ENCODE measurements around the gene TUBGCP3.

TUBGCP3 gene

GRCh38 chr13:112450118-112450903 lies 137.6 kb downstream of the TUBGCP3 start:
- Histone ChIP-seq H3K9me3 (ENCODE audit: insufficient read depth, low read depth, low read length) (no peaks in the 10 kb centered on the region), H3K4me1 (ENCODE audit: insufficient read depth, low read length) (no peaks in the 10 kb centered on the region), H3K4me3 (ENCODE audit: low read length) (no peak overlapping the region), H3K27me3 (ENCODE audit: insufficient read depth, low read length) (no peaks in the 10 kb centered on the region), H3K36me3 (ENCODE audit: insufficient read depth, low read length) (no peaks in the 10 kb centered on the region), H3K27ac (ENCODE audit: low read depth, low read length) (no peak overlapping the region), H3K9ac (ENCODE audit: low read depth, low read length) (no peak overlapping the region)
- 94% methylated on average over 21 of the region's 23 CpGs for WGBS

DNA sequence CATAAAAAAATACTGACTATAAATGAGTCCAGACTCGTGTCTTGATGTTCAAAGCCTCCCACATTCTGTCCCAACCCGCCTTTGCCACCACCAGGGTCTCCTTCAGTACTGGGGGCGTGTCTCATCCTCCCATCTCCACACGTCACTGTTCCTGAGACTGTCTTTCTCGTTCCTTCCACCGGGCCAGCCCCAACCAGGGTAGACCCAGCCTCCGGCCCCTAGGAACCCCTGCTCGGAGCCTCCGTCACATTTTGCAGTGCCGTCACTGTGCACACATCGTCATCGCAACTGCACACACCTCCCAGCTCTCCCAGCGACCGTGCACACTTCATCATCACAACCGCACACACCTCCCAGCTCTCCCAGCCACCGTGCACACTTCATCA lies 138.4 kb downstream of the TUBGCP3 start:
- peaks cover 6% of the 10 kb centered on the region for H3K27me3 ChIP-seq (ENCODE audit: insufficient read depth, low read length)
- WGBS, result 91% methylated on average over 16 of the region's 16 CpGs
- H3K9me3 ChIP-seq (ENCODE audit: insufficient read depth, low read depth, low read length), result no peaks in the 10 kb centered on the region
- H3K27ac ChIP-seq (ENCODE audit: low read depth, low read length), result no peak overlapping the region
- no peaks in the 10 kb centered on the region for H3K36me3 ChIP-seq (ENCODE audit: insufficient read depth, low read length)
- H3K4me3 ChIP-seq (ENCODE audit: low read length), result no peak overlapping the region
- no peak overlapping the region for H3K9ac ChIP-seq (ENCODE audit: low read depth, low read length)
- H3K4me1 ChIP-seq (ENCODE audit: insufficient read depth, low read length), result no peaks in the 10 kb centered on the region

GRCh38 chr13:112448621-112449544 lies 139.1 kb downstream of the TUBGCP3 start:
- H3K27ac ChIP-seq (ENCODE audit: low read depth, low read length), result no peak overlapping the region
- no peaks in the 10 kb centered on the region for H3K36me3 ChIP-seq (ENCODE audit: insufficient read depth, low read length)
- no peaks in the 10 kb centered on the region for H3K4me1 ChIP-seq (ENCODE audit: insufficient read depth, low read length)
- no peaks in the 10 kb centered on the region for H3K9me3 ChIP-seq (ENCODE audit: insufficient read depth, low read depth, low read length)
- 89% methylated on average over 20 of the region's 20 CpGs for WGBS
- peaks cover 6% of the 10 kb centered on the region for H3K27me3 ChIP-seq (ENCODE audit: insufficient read depth, low read length)
- H3K4me3 ChIP-seq (ENCODE audit: low read length), result no peak overlapping the region
- no peak overlapping the region for H3K9ac ChIP-seq (ENCODE audit: low read depth, low read length)

GRCh38 chr13:112447761-112448603 lies 140.0 kb downstream of the TUBGCP3 start:
- peaks cover 14% of the 10 kb centered on the region for H3K27me3 ChIP-seq (ENCODE audit: insufficient read depth, low read length)
- H3K4me3 ChIP-seq (ENCODE audit: low read length), result no peak overlapping the region
- 87% methylated on average over 27 of the region's 27 CpGs for WGBS
- no peaks in the 10 kb centered on the region for H3K9me3 ChIP-seq (ENCODE audit: insufficient read depth, low read depth, low read length)
- no peaks in the 10 kb centered on the region for H3K36me3 ChIP-seq (ENCODE audit: insufficient read depth, low read length)
- H3K27ac ChIP-seq (ENCODE audit: low read depth, low read length), result no peak overlapping the region
- H3K9ac ChIP-seq (ENCODE audit: low read depth, low read length), result no peak overlapping the region
- H3K4me1 ChIP-seq (ENCODE audit: insufficient read depth, low read length), result peaks cover 3% of the 10 kb centered on the region; the same call in 1 of the 2 replicates

GRCh38 chr13:112447306-112447705 lies 140.6 kb downstream of the TUBGCP3 start:
- H3K9ac ChIP-seq (ENCODE audit: low read depth, low read length), result no peak overlapping the region
- peaks cover 20% of the 10 kb centered on the region for H3K27me3 ChIP-seq (ENCODE audit: insufficient read depth, low read length)
- peaks cover 3% of the 10 kb centered on the region; the same call in 1 of the 2 replicates for H3K4me1 ChIP-seq (ENCODE audit: insufficient read depth, low read length)
- no peak overlapping the region for H3K27ac ChIP-seq (ENCODE audit: low read depth, low read length)
- WGBS, result 87% methylated on average over 2 of the region's 2 CpGs
- H3K9me3 ChIP-seq (ENCODE audit: insufficient read depth, low read depth, low read length), result no peaks in the 10 kb centered on the region
- H3K4me3 ChIP-seq (ENCODE audit: low read length), result no peak overlapping the region
- H3K36me3 ChIP-seq (ENCODE audit: insufficient read depth, low read length), result no peaks in the 10 kb centered on the region

DNA sequence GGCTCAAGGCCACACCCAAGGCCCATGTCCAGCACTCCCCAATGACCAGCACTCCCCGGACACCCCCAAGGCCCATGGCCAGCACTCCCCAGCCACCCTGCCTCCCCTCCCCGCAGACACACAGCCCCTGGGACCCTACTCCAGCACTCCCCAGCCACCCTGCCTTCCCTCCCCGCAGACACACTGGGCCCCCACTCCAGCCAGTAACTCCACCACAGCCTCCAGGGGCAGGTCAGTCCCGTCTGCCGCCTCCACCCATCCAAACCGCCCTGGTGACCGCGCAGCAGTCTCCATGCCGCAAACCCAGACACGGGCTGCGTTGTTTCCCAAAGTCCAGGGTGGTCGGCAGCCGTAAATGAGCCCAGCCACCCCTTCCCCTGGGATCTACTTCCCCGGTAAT lies 141.1 kb downstream of the TUBGCP3 start:
- 88% methylated on average over 14 of the region's 14 CpGs for WGBS
- Histone ChIP-seq H3K4me3 (ENCODE audit: low read length) (no peak overlapping the region), H3K27me3 (ENCODE audit: insufficient read depth, low read length) (peaks cover 20% of the 10 kb centered on the region), H3K9ac (ENCODE audit: low read depth, low read length) (no peak overlapping the region), H3K4me1 (ENCODE audit: insufficient read depth, low read length) (peaks cover 3% of the 10 kb centered on the region; the same call in 1 of the 2 replicates), H3K36me3 (ENCODE audit: insufficient read depth, low read length) (no peaks in the 10 kb centered on the region), H3K9me3 (ENCODE audit: insufficient read depth, low read depth, low read length) (no peaks in the 10 kb centered on the region), H3K27ac (ENCODE audit: low read depth, low read length) (no peak overlapping the region)

DNA sequence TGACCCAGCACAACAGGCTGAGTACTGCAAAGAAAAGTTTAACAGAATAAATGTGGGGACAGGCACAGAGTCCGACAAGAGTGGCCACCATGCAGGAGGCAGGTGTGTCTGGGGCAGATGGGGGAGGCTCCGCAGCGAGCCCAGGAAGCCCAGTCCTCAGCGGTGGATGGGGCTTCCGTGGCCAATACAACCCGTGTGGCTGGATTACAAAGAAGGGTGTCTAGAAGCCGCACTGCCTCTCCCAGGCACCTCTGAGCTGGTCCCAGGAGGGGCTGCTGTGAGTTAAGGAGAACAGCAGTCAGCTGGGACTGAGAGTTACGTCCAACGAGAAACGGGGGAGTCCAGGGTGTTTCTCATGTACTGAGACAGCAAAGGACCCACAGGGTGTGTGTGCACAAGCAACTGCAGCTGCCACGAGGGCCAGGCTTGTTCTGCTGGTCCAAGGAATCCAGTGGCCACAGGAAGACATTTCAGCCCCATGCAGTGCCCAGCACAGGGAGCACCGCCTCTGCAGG lies 141.5 kb downstream of the TUBGCP3 start:
- Histone ChIP-seq H3K4me3 (ENCODE audit: low read length) (no peak overlapping the region), H3K9ac (ENCODE audit: low read depth, low read length) (no peak overlapping the region), H3K4me1 (ENCODE audit: insufficient read depth, low read length) (peaks cover 3% of the 10 kb centered on the region; the same call in 1 of the 2 replicates), H3K36me3 (ENCODE audit: insufficient read depth, low read length) (no peaks in the 10 kb centered on the region), H3K27me3 (ENCODE audit: insufficient read depth, low read length) (peaks cover 20% of the 10 kb centered on the region), H3K27ac (ENCODE audit: low read depth, low read length) (no peak overlapping the region), H3K9me3 (ENCODE audit: insufficient read depth, low read depth, low read length) (no peaks in the 10 kb centered on the region)
- 86% methylated on average over 12 of the region's 12 CpGs for WGBS

GRCh38 chr13:112445411-112446271 lies 142.3 kb downstream of the TUBGCP3 start:
- Histone ChIP-seq H3K4me1 (ENCODE audit: insufficient read depth, low read length) (peaks cover 3% of the 10 kb centered on the region; the same call in 1 of the 2 replicates), H3K4me3 (ENCODE audit: low read length) (no peak overlapping the region), H3K36me3 (ENCODE audit: insufficient read depth, low read length) (no peaks in the 10 kb centered on the region), H3K27ac (ENCODE audit: low read depth, low read length) (no peak overlapping the region), H3K27me3 (ENCODE audit: insufficient read depth, low read length) (peaks cover 20% of the 10 kb centered on the region), H3K9ac (ENCODE audit: low read depth, low read length) (no peak overlapping the region), H3K9me3 (ENCODE audit: insufficient read depth, low read depth, low read length) (no peaks in the 10 kb centered on the region)
- 88% methylated on average over 31 of the region's 31 CpGs for WGBS

DNA sequence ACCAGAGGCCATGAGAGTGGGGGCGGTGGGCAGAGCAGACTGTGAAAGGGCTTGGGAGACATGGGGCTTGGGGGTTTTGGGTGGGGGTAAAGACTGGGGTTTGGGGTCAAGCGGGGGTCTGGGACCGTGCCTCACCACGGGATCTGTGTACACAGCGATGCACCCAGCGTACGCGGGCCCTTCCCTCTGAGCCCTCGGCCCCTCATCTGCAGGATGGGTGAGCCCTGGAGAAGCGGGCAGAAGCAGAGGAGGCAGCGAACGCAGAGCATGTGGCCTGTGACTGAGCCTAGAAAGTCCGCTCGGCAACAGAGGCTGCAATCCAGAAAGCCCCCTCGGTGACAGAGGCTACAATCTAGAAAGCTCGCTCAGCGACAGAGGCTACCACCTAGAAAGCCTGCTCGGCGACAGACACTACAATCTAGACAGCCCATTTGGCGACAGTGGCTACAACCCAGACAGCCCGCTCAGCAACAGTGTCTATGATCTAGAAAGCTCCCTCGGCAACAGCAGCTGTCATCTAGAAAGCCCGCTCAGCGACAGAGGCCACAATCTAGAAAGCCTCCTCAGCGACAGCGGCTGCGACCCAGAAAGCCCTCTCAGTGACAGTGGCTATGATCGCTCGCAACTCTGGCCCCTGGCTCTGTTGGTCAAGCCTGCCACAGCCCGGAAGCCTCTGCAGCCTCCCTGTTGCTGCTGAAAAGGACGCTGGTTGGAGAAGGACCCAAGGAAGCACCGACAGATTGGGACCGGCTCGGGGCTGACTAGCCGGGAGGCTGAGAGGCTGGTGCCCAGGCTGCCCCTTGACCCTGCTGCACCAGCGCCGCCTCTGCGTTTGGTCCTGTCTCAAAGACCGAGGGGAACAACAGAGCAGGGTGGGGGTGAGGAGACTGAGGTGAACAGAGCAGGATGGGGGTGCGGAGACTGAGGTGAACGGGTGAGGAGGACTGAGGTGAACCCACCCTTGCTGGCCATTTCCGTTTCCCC lies 143.2 kb downstream of the TUBGCP3 start:
- H3K27me3 ChIP-seq (ENCODE audit: insufficient read depth, low read length), result peaks cover 20% of the 10 kb centered on the region
- 93% methylated on average over 42 of the region's 42 CpGs for WGBS

More for the DNA sequence above, 143.2 kb downstream of the TUBGCP3 start:
- H3K9me3 ChIP-seq (ENCODE audit: insufficient read depth, low read depth, low read length), result no peaks in the 10 kb centered on the region
- peaks cover 3% of the 10 kb centered on the region; the same call in 1 of the 2 replicates for H3K4me1 ChIP-seq (ENCODE audit: insufficient read depth, low read length)
- no peaks in the 10 kb centered on the region for H3K36me3 ChIP-seq (ENCODE audit: insufficient read depth, low read length)
- H3K27ac ChIP-seq (ENCODE audit: low read depth, low read length), result no peak overlapping the region
- H3K4me3 ChIP-seq (ENCODE audit: low read length), result no peak overlapping the region
- no peak overlapping the region for H3K9ac ChIP-seq (ENCODE audit: low read depth, low read length)
